Measurements from ENCODE around the gene RPL22L1. TPM values are rescaled to one million over a fixed set of nuclear protein-coding genes. Genes with fewer than 3 reads are reported as not detected.

RPL22L1 gene
- total and polyA plus RNA-seq, 2 experiments from 2014 or later = 216 to 441 TPM

DNA sequence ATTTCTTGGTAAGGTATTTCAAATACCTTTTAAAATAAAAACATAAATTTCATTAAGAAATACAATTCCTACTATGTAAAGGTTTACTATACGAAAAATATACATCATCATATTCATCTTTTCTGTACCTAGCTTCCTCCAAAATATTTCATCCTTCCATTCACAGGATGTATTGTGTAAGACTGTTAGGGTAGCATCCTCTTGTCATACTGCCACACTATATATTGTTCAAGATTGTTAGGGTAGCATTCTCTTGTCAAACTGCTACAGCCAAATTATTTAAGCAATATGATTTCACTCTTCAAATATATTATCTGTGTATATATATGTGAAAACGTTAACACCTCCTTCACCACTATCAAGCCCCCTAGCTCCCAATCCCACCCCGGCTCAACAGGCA is 3.5 kb downstream of the RPL22L1 start (continued):
- no peak for TF ChIP-seq CREB1 (CRISPR knock-in tag; IDR thresholded peaks at IDR 0.05; ENCODE audit: low read depth)

- Mint-ChIP-seq H3K9me3 (peaks cover 6% of the 10 kb centered on the region; the same call in 2 of the 3 replicates), H3K36me3 (ENCODE audit: low read depth) (peaks cover 61% of the 10 kb centered on the region), H3K4me3 (no peak overlapping the region), H3K27ac (no peak overlapping the region), H3K27me3 (ENCODE audit: insufficient read depth, low read depth, poor library complexity) (peaks cover 21% of the 10 kb centered on the region), H3K4me1 (peaks cover 13% of the 10 kb centered on the region)
- peaks cover 18% of the 10 kb centered on the region for H4K20me1 ChIP-seq (replicated peaks; ENCODE audit: insufficient read depth)
- peaks cover 52% of the 10 kb centered on the region for H3F3A ChIP-seq (replicated peaks; ENCODE audit: low read depth)
- ATAC-seq = no peak
- no peak overlapping the region for H2AFZ ChIP-seq
- no peak overlapping the region for H3K4me2 ChIP-seq
- no peaks in the 10 kb centered on the region for H3K9me2 ChIP-seq (ENCODE audit: insufficient read depth)
- peaks cover 18% of the 10 kb centered on the region for H3K4me1 ChIP-seq (ENCODE audit: insufficient read depth)
- TF ChIP-seq POLR2AphosphoS5 (IDR thresholded peaks at IDR 0.05; ENCODE audit: low read depth) = peak; percentile 61
- TF ChIP-seq ZNF331 (CRISPR knock-in tag; IDR thresholded peaks at IDR 0.05; ENCODE audit: low read depth) = no peak
- TF ChIP-seq CREB1 (CRISPR knock-in tag; IDR thresholded peaks at IDR 0.05; ENCODE audit: low read depth) = no peak
- no peak for TF ChIP-seq JUNB (IDR thresholded peaks at IDR 0.05; ENCODE audit: unreplicated experiment)
- TF ChIP-seq NANOG (IDR thresholded peaks at IDR 0.05; ENCODE audit: borderline replicate concordance) = no peak
- H3K4me3 ChIP-seq = no peak overlapping the region
- no peaks in the 10 kb centered on the region for H3K27me3 ChIP-seq (ENCODE audit: insufficient read depth)
- peaks cover 31% of the 10 kb centered on the region for H3K36me3 ChIP-seq (ENCODE audit: insufficient read depth)
- H3K27ac ChIP-seq (ENCODE audit: low read depth) = peak overlapping the region; percentile 84
- DNase-seq (ENCODE audit: low spot score) = no peak
- H3K79me2 ChIP-seq (replicated peaks; ENCODE audit: insufficient read depth) = peaks cover 26% of the 10 kb centered on the region
Measured at GRCh38 chr3:170865209-170866094, 4.5 kb downstream of the RPL22L1 start.

GRCh38 chr3:170864525-170865208 is 5.3 kb downstream of the RPL22L1 start:
- H3K4me1 Mint-ChIP-seq = peaks cover 11% of the 10 kb centered on the region
- Histone ChIP-seq H3K4me1 (ENCODE audit: insufficient read depth) (peaks cover 18% of the 10 kb centered on the region), H3F3A (replicated peaks; ENCODE audit: low read depth) (peaks cover 50% of the 10 kb centered on the region), H3K4me2 (no peak overlapping the region), H3K4me3 (no peak overlapping the region), H3K36me3 (ENCODE audit: insufficient read depth) (peaks cover 31% of the 10 kb centered on the region), H3K9me2 (ENCODE audit: insufficient read depth) (no peaks in the 10 kb centered on the region), H4K20me1 (replicated peaks; ENCODE audit: insufficient read depth) (peaks cover 18% of the 10 kb centered on the region), H3K27me3 (ENCODE audit: insufficient read depth) (no peaks in the 10 kb centered on the region), H3K27ac (ENCODE audit: low read depth) (peak overlapping the region; percentile 84), H3K79me2 (replicated peaks; ENCODE audit: insufficient read depth) (peaks cover 24% of the 10 kb centered on the region), H2AFZ (no peak overlapping the region)
- ATAC-seq (peak; percentile 46), DNase-seq (ENCODE audit: low spot score) (peak; percentile 18)
- no peak overlapping the region for H3K27ac Mint-ChIP-seq
- no peak overlapping the region; the same call in 2 of the 3 replicates for H3K4me3 Mint-ChIP-seq
- peaks cover 16% of the 10 kb centered on the region for H3K27me3 Mint-ChIP-seq (ENCODE audit: insufficient read depth, low read depth, poor library complexity)
- peaks cover 4% of the 10 kb centered on the region; the same call in 1 of the 3 replicates for H3K9me3 Mint-ChIP-seq
- H3K36me3 Mint-ChIP-seq (ENCODE audit: low read depth) = peaks cover 57% of the 10 kb centered on the region
- TF ChIP-seq, protein P1, sequence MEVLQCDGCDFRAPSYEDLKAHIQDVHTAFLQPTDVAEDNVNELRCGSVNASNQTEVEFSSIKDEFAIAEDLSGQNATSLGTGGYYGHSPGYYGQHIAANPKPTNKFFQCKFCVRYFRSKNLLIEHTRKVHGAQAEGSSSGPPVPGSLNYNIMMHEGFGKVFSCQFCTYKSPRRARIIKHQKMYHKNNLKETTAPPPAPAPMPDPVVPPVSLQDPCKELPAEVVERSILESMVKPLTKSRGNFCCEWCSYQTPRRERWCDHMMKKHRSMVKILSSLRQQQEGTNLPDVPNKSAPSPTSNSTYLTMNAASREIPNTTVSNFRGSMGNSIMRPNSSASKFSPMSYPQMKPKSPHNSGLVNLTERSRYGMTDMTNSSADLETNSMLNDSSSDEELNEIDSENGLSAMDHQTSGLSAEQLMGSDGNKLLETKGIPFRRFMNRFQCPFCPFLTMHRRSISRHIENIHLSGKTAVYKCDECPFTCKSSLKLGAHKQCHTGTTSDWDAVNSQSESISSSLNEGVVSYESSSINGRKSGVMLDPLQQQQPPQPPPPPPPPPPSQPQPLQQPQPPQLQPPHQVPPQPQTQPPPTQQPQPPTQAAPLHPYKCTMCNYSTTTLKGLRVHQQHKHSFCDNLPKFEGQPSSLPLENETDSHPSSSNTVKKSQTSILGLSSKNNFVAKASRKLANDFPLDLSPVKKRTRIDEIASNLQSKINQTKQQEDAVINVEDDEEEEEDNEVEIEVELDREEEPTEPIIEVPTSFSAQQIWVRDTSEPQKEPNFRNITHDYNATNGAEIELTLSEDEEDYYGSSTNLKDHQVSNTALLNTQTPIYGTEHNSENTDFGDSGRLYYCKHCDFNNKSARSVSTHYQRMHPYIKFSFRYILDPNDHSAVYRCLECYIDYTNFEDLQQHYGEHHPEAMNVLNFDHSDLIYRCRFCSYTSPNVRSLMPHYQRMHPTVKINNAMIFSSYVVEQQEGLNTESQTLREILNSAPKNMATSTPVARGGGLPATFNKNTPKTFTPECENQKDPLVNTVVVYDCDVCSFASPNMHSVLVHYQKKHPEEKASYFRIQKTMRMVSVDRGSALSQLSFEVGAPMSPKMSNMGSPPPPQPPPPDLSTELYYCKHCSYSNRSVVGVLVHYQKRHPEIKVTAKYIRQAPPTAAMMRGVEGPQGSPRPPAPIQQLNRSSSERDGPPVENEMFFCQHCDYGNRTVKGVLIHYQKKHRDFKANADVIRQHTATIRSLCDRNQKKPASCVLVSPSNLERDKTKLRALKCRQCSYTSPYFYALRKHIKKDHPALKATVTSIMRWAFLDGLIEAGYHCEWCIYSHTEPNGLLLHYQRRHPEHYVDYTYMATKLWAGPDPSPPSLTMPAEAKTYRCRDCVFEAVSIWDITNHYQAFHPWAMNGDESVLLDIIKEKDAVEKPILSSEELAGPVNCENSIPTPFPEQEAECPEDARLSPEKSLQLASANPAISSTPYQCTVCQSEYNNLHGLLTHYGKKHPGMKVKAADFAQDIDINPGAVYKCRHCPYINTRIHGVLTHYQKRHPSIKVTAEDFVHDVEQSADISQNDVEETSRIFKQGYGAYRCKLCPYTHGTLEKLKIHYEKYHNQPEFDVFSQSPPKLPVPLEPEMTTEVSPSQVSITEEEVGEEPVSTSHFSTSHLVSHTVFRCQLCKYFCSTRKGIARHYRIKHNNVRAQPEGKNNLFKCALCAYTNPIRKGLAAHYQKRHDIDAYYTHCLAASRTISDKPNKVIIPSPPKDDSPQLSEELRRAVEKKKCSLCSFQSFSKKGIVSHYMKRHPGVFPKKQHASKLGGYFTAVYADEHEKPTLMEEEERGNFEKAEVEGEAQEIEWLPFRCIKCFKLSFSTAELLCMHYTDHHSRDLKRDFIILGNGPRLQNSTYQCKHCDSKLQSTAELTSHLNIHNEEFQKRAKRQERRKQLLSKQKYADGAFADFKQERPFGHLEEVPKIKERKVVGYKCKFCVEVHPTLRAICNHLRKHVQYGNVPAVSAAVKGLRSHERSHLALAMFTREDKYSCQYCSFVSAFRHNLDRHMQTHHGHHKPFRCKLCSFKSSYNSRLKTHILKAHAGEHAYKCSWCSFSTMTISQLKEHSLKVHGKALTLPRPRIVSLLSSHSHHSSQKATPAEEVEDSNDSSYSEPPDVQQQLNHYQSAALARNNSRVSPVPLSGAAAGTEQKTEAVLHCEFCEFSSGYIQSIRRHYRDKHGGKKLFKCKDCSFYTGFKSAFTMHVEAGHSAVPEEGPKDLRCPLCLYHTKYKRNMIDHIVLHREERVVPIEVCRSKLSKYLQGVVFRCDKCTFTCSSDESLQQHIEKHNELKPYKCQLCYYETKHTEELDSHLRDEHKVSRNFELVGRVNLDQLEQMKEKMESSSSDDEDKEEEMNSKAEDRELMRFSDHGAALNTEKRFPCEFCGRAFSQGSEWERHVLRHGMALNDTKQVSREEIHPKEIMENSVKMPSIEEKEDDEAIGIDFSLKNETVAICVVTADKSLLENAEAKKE (CRISPR knock-in tag; IDR thresholded peaks at IDR 0.05) = no peak
- TF ChIP-seq REST (IDR thresholded peaks at IDR 0.05; ENCODE audit: unreplicated experiment) = no peak

Measured in GM23338 (cell line).